HL-60/S4 treated with retinoic acid at 250 ng/mL for 4 days and 3 days (cell line): Measurements from ENCODE around the gene CPNE6.

Experiments used
- in situ Hi-C: fragments of 300-500 bp; cut with MboI; formaldehyde crosslinking; loops from 2 replicates; pipeline ENCODE4 v1.7.0; 2022; ENCODE audit warnings: low sequenced_read_pairs

CPNE6 gene

GRCh38 chr14:24126939-24127338 lies 55.6 kb downstream of the CPNE6 start:
- in situ Hi-C loops, result no loop called here

- in situ Hi-C loops, result no loop called here
These were observed 56.3 kb downstream of the CPNE6 start for GRCh38 chr14:24127673-24128072.
